ENCODE data around the gene ZDHHC7. TPM values are rescaled to one million over a fixed set of nuclear protein-coding genes. Genes with fewer than 3 reads are reported as not detected.

The ZDHHC7 gene, protein sequence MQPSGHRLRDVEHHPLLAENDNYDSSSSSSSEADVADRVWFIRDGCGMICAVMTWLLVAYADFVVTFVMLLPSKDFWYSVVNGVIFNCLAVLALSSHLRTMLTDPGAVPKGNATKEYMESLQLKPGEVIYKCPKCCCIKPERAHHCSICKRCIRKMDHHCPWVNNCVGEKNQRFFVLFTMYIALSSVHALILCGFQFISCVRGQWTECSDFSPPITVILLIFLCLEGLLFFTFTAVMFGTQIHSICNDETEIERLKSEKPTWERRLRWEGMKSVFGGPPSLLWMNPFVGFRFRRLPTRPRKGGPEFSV
- total RNA-seq (2021; ENCODE audit: unreplicated experiment) (39.9 TPM), Bru-seq, nascent RNA (percentile 81 among the genes with signal in this experiment), BruChase-seq, experiment 1, labeled RNA remaining after a 6-hour chase (percentile 78 among the genes with signal in this experiment), BruChase-seq, experiment 2, labeled RNA remaining after a 2-hour chase (percentile 88 among the genes with signal in this experiment)
- 24.0 and 24.9 TPM in 2 replicates for polyA plus RNA-seq (2012)
- long read RNA-seq, transcript ZDHHC7-205 (5 exons, 582 nt), result minor isoform, 9 of 111 reads
- long read RNA-seq, transcript ZDHHC7-201 (8 exons, 3,442 nt), result major isoform, 50 of 111 reads
- long read RNA-seq, transcript ZDHHC7-203 (9 exons, 1,488 nt), result minor isoform, 7 of 111 reads
- long read RNA-seq, partial matches to known transcripts, result 13 of 111 reads
- long read RNA-seq, other reads (novel, unspliced or antisense), result 31 of 111 reads

DNA sequence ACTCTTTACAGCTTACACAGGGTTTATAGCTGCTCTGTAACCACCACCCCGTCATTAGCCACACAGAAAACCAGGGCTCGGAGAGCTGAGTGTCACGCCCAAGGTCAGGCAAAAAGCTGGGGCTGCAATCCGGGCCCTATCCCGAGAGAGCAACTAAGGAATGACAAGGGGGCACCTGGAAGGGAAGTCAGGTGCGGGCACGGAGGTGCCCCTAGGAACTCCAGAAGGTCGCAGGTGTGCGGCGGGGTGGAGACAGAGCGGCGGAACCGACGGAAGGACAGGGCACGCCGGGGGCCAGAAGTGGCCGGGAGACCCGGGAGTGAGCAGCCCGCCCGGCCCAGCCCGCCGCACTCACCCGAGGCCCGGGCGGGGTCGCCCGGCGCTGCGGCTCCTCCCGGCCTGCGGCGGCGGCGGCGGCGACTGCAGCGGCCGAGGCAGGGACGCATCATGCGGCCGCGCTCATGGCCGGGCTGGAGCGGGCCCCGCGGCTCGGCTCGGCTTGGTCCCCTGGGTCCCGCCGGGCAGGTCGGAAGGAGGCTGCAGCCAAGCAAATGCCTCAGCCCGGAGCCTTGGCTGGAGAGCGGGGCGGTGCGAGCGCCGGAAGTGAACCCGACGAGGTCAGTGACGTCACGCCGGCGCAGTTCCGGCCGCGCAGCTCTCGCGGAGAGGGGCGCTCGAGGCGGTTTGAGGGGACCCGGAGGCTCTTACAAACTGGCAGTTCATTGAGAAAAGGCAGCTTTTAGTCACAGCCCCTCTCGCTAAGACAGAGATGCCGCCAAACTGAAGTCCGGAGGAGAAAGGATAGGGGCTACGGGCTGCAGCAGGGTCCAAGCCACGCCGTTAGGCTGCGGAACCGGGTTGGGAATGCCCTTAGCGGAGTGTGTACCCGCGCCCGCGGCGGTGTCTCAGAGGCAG, at the start of gene ZDHHC7:
TSS of gene ZDHHC7 (minus strand) at position 605 of the 915 bp plus-strand sequence. CDS start 20,917 bp downstream, outside the sequence.
- Histone ChIP-seq H3K79me2 (ENCODE audit: insufficient read depth, low read length) (peaks cover 48% of the 10 kb centered on the region), H3K4me1 (ENCODE audit: control insufficient read depth in 1 of 2, insufficient read depth in 2 of 2, low read length in 2 of 2) (peaks cover 9% of the 10 kb centered on the region in 2 experiments; a peak in 3 of 4 replicates), H3K4me3 (replicated peaks in 1 of 2; ENCODE audit: low read depth in 1 of 2, low read length in 2 of 2) (peak within 1 kb of the TSS; percentile 65 to 78), H4K20me1 (ENCODE audit: insufficient read depth) (peaks cover 4% of the 10 kb centered on the region; the same call in 1 of the 2 replicates), H3K4me2 (ENCODE audit: low read length) (peak within 1 kb of the TSS; percentile 92), H3K36me3 (ENCODE audit: control insufficient read depth in 1 of 2, insufficient read depth in 2 of 2, low read length in 2 of 2) (no peaks in the 10 kb centered on the region), H3K9ac (ENCODE audit: low read length) (peak within 1 kb of the TSS; percentile 85), H3K27ac (ENCODE audit: low read depth, low read length) (peak within 1 kb of the TSS; percentile 93), H3K27me3 (ENCODE audit: insufficient read depth, low read length) (no peaks in the 10 kb centered on the region), H3K9me3 (ENCODE audit: control insufficient read depth in 1 of 2, insufficient read depth in 1 of 2, low read depth in 1 of 2, low read length in 2 of 2) (no peaks in the 10 kb centered on the region), H2AFZ (ENCODE audit: low read depth, low read length, poor library complexity, severe bottlenecking) (peak within 1 kb of the TSS; percentile 67), H3K9me2 (ENCODE audit: insufficient read depth) (no peaks in the 10 kb centered on the region)
- intact Hi-C loops (cut with micrococcal nuclease), result loop anchor here (2.0 kb wide), 1 partner anchor 76 kb away; no protein-coding TSS in a partner anchor
- ChIA-PET POLR2A (interaction anchor here (0.7 to 3.2 kb wide), 4 partner anchors 9 to 22 kb away, joined by 3 to 17 read pairs (median 3); partner anchors contain the start of gene KIAA0513), CTCF (interaction anchor here (0.9 to 1.5 kb wide), 3 partner anchors 76 to 273 kb away, joined by 3 to 4 read pairs (median 3); no protein-coding TSS in a partner anchor), RAD21 (ENCODE audit: low non-redundant PET in 1 of 2, low total read pairs in 2 of 2, uncharacterized antibody in 2 of 2, unreplicated experiment in 2 of 2) (no interaction called here)
- peak; percentile 69 for DNase-seq (ENCODE audit: low read depth, low spot score)
- ATAC-seq, result peak; percentile 93
- BruUV-seq (replicated peaks), result no TSS peak
- TF ChIP-seq, protein P1, sequence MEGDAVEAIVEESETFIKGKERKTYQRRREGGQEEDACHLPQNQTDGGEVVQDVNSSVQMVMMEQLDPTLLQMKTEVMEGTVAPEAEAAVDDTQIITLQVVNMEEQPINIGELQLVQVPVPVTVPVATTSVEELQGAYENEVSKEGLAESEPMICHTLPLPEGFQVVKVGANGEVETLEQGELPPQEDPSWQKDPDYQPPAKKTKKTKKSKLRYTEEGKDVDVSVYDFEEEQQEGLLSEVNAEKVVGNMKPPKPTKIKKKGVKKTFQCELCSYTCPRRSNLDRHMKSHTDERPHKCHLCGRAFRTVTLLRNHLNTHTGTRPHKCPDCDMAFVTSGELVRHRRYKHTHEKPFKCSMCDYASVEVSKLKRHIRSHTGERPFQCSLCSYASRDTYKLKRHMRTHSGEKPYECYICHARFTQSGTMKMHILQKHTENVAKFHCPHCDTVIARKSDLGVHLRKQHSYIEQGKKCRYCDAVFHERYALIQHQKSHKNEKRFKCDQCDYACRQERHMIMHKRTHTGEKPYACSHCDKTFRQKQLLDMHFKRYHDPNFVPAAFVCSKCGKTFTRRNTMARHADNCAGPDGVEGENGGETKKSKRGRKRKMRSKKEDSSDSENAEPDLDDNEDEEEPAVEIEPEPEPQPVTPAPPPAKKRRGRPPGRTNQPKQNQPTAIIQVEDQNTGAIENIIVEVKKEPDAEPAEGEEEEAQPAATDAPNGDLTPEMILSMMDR (IDR thresholded peaks at IDR 0.05 in 2 of 3, conservative IDR thresholded peaks at IDR 0.05 in 1 of 3; ENCODE audit: borderline replicate concordance in 1 of 3, insufficient read depth in 1 of 3, low read depth in 2 of 3, low read length in 2 of 3), result no peak
- TF ChIP-seq, protein P2, sequence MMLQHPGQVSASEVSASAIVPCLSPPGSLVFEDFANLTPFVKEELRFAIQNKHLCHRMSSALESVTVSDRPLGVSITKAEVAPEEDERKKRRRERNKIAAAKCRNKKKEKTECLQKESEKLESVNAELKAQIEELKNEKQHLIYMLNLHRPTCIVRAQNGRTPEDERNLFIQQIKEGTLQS (IDR thresholded peaks at IDR 0.05), result no peak
- TF ChIP-seq SP1 (IDR thresholded peaks at IDR 0.05; ENCODE audit: low read depth) (peak; percentile 44; the same call in 1 of the 2 replicates), ELF1 (IDR thresholded peaks at IDR 0.05; ENCODE audit: borderline replicate concordance, low read depth) (no peak; the same call in 1 of the 2 replicates), POLR2A (IDR thresholded peaks at IDR 0.05; ENCODE audit: borderline replicate concordance, extremely low read depth, insufficient read depth, insufficient read length) (peak; percentile 96), SRF (IDR thresholded peaks at IDR 0.05; ENCODE audit: low read depth) (peak; percentile 54; the same call in 1 of the 2 replicates), POLR2AphosphoS5 (IDR thresholded peaks at IDR 0.05; ENCODE audit: low read depth, low read length) (peak; percentile 97), TCF7L2 (IDR thresholded peaks at IDR 0.05; ENCODE audit: borderline replicate concordance, extremely low read depth, insufficient read depth, insufficient read length) (no peak), YY1 (IDR thresholded peaks at IDR 0.05; ENCODE audit: extremely low read depth, insufficient replicate concordance, low read depth, low read length) (peak; percentile 73), ZFX (IDR thresholded peaks at IDR 0.05) (peak; percentile 96), CBX3 (IDR thresholded peaks at IDR 0.05; ENCODE audit: low read depth) (peak; percentile 73; the same call in 1 of the 2 replicates), FOSL1 (IDR thresholded peaks at IDR 0.05; ENCODE audit: low read depth) (peak; percentile 6; the same call in 1 of the 2 replicates), RAD21 (IDR thresholded peaks at IDR 0.05; ENCODE audit: low read depth) (no peak), ZNF274 (IDR thresholded peaks at IDR 0.05; ENCODE audit: low read depth, low read length) (no peak), EGR1 (IDR thresholded peaks at IDR 0.05; ENCODE audit: low read depth) (peak; percentile 52), CEBPB (IDR thresholded peaks at IDR 0.05; ENCODE audit: low read depth) (no peak)
- TF ChIP-seq, protein P3, sequence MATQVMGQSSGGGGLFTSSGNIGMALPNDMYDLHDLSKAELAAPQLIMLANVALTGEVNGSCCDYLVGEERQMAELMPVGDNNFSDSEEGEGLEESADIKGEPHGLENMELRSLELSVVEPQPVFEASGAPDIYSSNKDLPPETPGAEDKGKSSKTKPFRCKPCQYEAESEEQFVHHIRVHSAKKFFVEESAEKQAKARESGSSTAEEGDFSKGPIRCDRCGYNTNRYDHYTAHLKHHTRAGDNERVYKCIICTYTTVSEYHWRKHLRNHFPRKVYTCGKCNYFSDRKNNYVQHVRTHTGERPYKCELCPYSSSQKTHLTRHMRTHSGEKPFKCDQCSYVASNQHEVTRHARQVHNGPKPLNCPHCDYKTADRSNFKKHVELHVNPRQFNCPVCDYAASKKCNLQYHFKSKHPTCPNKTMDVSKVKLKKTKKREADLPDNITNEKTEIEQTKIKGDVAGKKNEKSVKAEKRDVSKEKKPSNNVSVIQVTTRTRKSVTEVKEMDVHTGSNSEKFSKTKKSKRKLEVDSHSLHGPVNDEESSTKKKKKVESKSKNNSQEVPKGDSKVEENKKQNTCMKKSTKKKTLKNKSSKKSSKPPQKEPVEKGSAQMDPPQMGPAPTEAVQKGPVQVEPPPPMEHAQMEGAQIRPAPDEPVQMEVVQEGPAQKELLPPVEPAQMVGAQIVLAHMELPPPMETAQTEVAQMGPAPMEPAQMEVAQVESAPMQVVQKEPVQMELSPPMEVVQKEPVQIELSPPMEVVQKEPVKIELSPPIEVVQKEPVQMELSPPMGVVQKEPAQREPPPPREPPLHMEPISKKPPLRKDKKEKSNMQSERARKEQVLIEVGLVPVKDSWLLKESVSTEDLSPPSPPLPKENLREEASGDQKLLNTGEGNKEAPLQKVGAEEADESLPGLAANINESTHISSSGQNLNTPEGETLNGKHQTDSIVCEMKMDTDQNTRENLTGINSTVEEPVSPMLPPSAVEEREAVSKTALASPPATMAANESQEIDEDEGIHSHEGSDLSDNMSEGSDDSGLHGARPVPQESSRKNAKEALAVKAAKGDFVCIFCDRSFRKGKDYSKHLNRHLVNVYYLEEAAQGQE (IDR thresholded peaks at IDR 0.05; ENCODE audit: low read depth), result no peak
